ENCODE measurements around the gene WDR27.
"Not testable (repeated sequence)": the region's sequence is repeated elsewhere in the genome, so short reads cannot be mapped to it uniquely, and the experiment has no call there.

Gene WDR27

GRCh38 chr6:169710009-169710408 is 8.2 kb upstream of the WDR27 start:
- no peak for DNase-seq (ENCODE audit: extremely low read depth in 1 of 2, low read depth in 1 of 2)

- DNase-seq (ENCODE audit: extremely low read depth in 1 of 2, low read depth in 1 of 2) = no peak
Measured at GRCh38 chr6:169709293-169709692, 7.5 kb upstream of the WDR27 start.

- DNase-seq (ENCODE audit: extremely low read depth in 1 of 2, low read depth in 1 of 2) = no peak
Measured at GRCh38 chr6:169707772-169708171, 5.9 kb upstream of the WDR27 start.

DNA sequence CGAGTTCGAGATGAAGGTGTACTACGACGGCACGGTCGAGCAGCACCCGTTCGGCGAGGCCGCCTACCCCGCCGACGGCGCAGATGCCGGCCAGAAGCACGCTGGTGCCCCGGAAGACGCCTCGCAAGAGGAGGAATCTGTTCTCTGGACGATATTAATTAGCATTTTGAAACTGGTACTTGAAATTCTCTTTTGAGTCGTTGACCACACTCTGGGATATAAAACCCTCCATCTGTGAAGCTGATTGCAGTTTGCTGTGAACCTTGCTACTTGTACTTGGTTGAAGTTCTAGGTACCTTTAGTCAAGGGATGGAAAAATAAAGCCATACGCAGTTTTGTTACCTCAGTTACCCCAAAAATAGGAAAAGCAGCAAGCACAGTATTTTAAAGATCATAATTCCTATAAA is 1.0 kb upstream of the WDR27 start:
- DNase-seq (ENCODE audit: extremely low read depth in 1 of 2, low read depth in 1 of 2) = no peak

- DNase-seq (ENCODE audit: extremely low read depth in 1 of 2, low read depth in 1 of 2) = no peak
Measured at GRCh38 chr6:169701311-169701953, 397 bp downstream of the WDR27 start.

GRCh38 chr6:169700296-169700695 is 1.5 kb downstream of the WDR27 start:
- DNase-seq (ENCODE audit: extremely low read depth in 1 of 2, low read depth in 1 of 2) = no peak

- not testable (repeated sequence) for DNase-seq (ENCODE audit: extremely low read depth in 1 of 2, low read depth in 1 of 2)
Measured at GRCh38 chr6:169697115-169697514, 4.7 kb downstream of the WDR27 start.

DNA sequence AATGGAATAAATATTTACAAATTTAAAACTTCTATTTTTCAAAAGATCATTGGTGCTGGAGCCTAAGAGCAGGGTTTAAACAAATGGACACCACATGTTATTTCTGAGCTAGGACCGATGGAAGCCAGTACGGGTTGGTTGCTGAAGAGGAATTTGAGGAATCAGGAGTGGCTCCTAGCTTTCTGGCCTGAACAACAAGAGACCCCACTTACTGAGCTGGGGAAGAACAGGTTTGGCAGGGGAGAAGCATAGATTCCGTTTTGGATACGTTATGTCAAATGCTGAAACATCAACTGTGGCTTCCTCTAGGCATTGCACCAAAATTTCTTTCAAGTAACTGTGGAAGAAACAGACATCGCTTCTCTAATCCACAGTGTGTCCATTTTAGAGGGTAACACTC is 6.7 kb downstream of the WDR27 start:
- DNase-seq (ENCODE audit: extremely low read depth in 1 of 2, low read depth in 1 of 2) = no peak

DNA sequence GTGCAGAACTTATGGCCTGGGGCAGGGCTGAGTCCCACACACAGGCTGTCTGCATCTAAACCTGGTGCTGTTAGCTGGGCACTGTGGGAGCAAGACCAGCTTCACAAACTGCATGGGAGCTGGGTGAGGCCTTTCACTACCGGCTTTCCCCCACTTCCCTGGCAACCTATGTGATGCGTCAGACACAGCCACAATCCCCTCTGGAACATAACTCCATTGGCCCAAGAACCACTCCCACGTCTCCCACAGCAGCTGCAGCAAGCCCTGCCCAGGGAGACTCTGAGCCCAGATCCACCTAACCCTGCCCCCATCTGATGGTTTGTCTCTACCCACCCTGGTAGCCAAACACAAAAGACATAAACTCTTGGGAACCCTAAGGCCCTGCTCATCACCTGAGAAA is 9.3 kb downstream of the WDR27 start:
- DNase-seq (ENCODE audit: extremely low read depth in 1 of 2, low read depth in 1 of 2) = no peak

GRCh38 chr6:169691260-169691659 is 10.6 kb downstream of the WDR27 start:
- DNase-seq (ENCODE audit: extremely low read depth in 1 of 2, low read depth in 1 of 2) = no peak

GRCh38 chr6:169689287-169689686 is 12.5 kb downstream of the WDR27 start:
- DNase-seq (ENCODE audit: extremely low read depth in 1 of 2, low read depth in 1 of 2) = no peak

- no peak for DNase-seq (ENCODE audit: extremely low read depth in 1 of 2, low read depth in 1 of 2)
Measured at GRCh38 chr6:169685860-169686259, 16.0 kb downstream of the WDR27 start.

GRCh38 chr6:169684056-169684455 is 17.8 kb downstream of the WDR27 start:
- DNase-seq (ENCODE audit: extremely low read depth in 1 of 2, low read depth in 1 of 2) = no peak

DNA sequence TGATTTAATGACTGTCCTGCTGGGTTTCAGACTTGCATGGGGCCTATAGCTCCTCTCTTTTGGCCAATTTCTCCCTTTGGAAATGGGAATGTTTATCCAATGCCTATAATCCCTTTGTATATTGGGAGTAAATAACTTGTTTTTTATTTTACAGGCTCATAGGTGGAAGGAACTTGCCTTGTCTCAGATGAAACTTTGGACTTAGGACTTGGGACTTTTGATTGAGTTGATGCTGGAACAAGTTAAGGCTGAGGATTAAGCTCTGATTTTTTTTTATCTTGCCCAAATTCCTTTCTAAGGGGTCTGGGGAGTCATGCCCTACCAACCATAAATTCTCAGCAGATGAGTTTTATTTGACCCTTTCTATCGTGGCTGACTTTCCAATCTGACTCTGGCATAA is 23.5 kb downstream of the WDR27 start:
- no peak for DNase-seq (ENCODE audit: extremely low read depth in 1 of 2, low read depth in 1 of 2)

- no peak for DNase-seq (ENCODE audit: extremely low read depth in 1 of 2, low read depth in 1 of 2)
Measured at GRCh38 chr6:169677096-169677495, 24.7 kb downstream of the WDR27 start.

- DNase-seq (ENCODE audit: extremely low read depth in 1 of 2, low read depth in 1 of 2) = no peak
Measured at GRCh38 chr6:169675011-169675410, 26.8 kb downstream of the WDR27 start.

GRCh38 chr6:169671563-169671962 is 30.3 kb downstream of the WDR27 start:
- no peak for DNase-seq (ENCODE audit: extremely low read depth in 1 of 2, low read depth in 1 of 2)

- DNase-seq (ENCODE audit: extremely low read depth in 1 of 2, low read depth in 1 of 2) = no peak
Measured at GRCh38 chr6:169669889-169670288, 31.9 kb downstream of the WDR27 start.

- DNase-seq (ENCODE audit: extremely low read depth in 1 of 2, low read depth in 1 of 2) = no peak
Measured at GRCh38 chr6:169669147-169669546, 32.7 kb downstream of the WDR27 start.

- no peak for DNase-seq (ENCODE audit: extremely low read depth in 1 of 2, low read depth in 1 of 2)
Measured at GRCh38 chr6:169668203-169668847, 33.5 kb downstream of the WDR27 start.

- DNase-seq (ENCODE audit: extremely low read depth in 1 of 2, low read depth in 1 of 2) = no peak
Measured at GRCh38 chr6:169667716-169668115, 34.1 kb downstream of the WDR27 start.

DNA sequence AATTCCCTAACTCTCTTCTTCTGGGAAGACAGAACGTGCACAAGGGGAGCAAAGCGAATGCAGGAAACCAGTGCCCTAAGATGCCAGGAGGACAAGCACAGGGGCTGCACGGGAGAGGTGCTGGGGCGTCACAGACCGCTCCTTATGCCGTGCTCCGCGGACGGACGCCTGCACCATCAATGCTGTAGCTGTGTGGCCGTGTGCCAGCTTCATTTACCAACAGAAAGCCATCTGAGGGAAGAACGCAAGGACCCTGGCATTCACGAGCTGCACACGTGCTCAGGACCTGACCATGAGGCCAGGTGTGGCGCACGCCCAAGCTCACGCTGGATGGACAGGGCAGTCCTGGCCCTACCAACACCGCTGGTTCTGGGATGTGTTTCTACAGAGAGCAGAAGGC is 35.4 kb downstream of the WDR27 start:
- no peak for DNase-seq (ENCODE audit: extremely low read depth in 1 of 2, low read depth in 1 of 2)

GRCh38 chr6:169665289-169665688 is 36.5 kb downstream of the WDR27 start:
- DNase-seq (ENCODE audit: extremely low read depth in 1 of 2, low read depth in 1 of 2) = no peak

Data from stimulated activated CD8-positive, alpha-beta memory T cell treated with anti-CD3 and anti-CD28 coated beads, Interleukin-7, amount 100 ng/mL, for 48 hours (primary cell).